Measurements from ENCODE around the gene OR6V1.

Gene OR6V1, protein sequence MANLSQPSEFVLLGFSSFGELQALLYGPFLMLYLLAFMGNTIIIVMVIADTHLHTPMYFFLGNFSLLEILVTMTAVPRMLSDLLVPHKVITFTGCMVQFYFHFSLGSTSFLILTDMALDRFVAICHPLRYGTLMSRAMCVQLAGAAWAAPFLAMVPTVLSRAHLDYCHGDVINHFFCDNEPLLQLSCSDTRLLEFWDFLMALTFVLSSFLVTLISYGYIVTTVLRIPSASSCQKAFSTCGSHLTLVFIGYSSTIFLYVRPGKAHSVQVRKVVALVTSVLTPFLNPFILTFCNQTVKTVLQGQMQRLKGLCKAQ

DNA sequence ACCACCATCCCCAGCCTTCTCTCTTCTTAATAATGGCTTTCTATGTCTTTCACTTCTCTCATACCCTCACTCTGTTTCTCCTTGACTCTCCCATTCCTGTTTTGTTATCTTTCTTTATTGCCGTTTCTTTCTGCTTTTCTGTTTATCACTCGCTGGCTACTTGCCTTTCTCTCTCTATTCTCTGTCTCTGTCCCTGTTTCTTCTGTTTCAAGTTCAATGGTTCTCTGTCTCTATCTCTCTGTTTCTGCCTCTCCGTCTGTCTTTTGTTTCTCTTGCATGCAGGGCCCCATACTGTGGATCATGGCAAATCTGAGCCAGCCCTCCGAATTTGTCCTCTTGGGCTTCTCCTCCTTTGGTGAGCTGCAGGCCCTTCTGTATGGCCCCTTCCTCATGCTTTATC, at the start of gene OR6V1:
Gene OR6V1 (plus strand): TSS at position 301 of the 400 bp plus-strand sequence. CDS start 0 bp downstream, at position 301.
- DNase-seq, result no peak

DNA sequence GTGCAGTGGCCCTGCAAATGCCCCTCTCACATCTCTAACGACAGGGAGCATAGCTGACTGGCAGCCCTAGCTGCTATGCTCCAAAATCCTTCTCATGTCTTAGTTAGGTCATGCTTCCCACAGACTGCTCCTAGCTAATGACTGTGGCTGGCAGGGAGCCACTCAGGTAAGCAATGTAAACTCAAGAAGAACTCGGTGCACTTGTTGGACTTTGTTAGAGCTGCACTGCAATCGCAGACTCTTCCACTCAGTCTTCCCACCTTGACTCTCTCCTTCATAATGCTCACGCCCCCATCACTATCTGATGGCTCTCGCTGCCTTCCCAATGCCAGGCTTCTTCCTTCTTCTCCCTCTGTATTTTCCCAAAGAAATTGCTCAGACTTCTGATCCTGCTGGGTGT, 49.2 kb upstream of the OR6V1 start:
- no peak for DNase-seq

DNA sequence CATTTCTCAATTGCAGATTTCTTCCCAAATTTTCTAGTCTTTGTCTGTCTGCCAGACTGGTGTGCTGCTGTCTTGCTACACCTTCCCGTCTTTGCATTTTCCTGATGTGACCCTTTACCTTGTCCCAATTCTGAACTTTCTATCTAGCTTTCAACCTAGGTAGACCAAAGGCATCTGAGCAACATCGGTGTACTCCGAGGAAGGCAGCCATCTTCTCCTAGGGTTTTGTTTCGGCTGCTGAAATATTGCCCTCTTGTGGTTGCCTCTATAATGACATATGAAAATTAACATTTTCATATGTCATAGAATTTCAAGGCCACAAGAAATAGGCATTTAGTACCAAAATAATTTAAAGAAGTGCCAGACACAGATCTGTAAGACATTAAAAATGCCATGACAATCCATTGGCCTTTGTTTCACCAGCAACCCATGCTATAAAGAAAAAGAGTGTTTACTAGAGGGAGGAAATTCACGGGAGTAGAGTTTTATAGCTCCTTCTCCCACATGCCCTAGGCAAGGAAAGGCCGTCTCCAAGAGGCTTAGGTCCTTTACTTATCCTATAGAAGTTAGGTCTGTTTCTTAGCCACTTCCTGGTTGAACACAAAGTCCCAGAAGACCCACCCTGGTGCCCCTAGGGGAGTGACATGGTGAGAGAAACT, 48.6 kb upstream of the OR6V1 start:
- DNase-seq, result peak; percentile 25

DNA sequence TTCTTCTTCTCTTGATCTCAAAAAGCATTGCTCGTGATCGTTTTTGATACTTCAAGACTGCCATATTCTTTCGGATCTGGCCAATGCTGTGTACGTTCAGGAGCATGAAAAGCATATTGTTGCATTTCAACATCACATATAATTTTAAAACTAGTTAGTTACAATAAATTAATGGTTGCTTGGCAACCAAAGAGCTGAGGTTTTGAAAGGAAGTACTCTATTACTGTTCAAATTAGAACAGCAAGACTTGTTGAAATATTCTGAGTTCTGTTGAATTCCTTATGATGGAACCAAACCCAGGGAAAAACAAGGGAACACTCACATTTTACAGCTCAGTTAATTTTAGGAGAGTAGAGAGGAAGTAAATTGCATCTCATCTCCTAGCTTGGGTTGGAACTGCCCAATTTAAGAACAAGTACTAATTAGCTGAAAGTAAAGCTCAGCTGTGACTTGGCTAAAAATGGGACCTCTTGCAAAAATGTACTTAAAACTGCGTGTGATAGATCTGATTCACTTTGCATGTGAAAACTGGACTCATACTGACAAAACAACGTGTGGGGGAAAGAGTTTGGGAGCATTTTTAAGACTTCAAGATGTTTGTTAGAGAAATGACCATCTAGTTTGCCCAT, 46.4 kb upstream of the OR6V1 start:
- DNase-seq, result no peak

DNA sequence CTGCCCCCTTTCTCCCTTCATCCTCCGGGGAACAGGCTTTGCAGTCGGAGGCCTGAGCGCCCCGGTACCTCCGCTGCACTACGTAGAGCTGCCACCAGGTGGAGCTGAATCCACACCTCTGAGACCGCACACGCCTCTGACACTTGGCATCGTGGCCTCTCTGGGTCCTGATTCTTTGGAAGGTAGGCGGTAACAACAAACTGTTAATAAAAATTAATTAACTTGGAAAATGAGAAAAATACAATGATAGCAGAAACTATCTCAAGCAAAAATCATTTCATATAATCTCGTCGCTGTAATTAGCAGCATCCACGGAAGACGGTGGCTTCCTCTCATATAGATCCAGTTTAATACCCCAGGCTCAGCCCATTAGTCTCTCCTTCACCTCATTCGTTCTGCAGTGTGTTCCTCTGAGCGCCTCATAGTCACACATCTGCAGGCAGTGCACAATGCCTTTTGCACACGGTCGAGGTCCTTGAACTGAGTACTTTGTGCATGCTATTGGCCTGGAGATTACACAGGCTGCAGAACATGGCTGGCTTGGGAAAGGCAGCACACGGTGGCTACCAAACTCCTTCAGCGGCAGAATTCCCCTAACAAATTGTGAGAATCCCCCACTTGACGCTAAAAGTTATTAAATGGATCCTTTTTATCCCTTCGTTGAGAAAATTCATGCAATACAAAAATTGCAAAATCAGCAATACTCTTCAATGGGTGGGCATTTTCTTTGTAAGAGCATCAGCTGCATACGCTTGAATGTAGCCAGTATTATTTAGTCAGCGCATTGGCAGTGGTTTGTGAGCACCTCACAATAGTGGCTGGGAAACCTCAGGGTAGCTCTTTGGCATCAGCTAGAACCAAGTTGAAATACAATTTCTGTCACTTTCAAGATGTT, 43.9 kb upstream of the OR6V1 start:
- DNase-seq, result peak; percentile 50

DNA sequence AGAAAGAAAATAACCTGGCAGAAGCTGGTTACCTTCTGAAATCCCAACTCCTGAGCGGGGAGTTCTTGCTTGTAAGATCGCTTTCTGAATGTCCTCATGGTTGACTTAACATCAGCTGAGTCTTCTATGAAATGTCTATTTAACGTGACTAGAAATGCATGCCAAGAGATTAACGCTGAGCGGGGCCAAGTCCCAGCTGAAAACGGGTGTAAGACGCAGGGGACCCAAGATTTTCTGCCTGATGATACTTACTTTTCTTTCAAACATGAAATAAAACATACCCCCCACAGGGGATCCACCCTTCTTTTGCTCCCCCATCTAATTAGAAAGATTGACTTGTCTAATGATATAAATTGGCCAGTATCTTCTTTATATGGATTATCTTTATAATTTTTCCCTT, 40.1 kb upstream of the OR6V1 start:
- no peak for DNase-seq

DNA sequence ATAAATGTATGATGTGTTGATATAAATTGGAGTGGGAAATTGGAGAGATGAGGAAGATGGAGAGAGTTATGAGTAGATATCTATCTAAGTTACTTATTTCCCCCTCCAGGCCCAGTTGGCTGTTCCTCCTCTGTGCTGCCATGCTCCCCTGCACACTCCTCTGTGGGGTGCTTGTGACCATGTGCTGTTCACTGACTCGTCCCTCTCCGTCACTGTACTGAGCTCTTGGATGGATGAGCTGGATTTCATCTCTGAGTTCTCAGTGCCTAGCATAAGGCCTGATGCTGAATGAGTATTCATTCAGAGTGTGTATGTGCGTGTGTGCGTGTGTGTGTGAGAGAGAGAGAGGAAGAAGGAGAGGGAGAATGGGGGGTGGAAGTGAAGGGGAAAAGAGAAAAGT, 39.7 kb upstream of the OR6V1 start:
- no peak for DNase-seq

DNA sequence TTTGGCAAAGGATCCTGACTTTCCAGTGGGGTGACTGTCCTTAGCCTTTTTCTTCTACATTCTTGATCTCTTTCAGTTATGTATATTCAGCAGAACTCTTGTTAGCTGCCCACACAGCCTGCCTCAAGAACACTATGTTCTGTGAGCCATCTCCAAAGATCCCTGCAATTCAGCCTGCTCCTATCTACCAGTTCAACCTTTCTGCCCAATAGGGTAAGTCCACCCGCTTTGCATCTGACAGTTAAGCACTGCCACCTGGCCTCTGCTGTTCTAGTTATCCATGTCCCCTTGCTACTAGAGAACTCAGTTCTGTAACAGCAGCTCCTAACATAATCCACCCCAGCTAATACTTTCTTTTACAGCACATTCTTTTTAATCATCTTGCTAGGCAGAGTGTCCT, 38.7 kb upstream of the OR6V1 start:
- no peak for DNase-seq

DNA sequence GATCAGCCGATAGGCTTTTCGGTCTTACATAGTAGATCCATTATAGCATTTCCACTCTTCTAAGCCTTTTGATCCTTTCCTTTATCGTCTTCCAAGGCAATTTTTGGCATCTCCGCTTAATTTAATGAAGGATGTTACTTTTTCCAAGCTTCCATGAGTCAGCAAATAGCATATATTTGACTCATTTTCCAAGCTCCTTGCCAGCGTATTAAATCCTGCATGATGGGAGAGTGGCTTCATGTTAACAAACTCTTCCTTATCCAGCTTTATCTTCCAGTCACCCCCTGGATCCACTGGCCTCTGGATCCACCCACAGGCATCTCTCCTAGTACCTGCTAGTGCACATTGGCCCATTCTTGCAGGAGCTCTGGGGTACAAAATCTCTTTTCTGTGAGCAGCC, 38.2 kb upstream of the OR6V1 start:
- peak; percentile 77 for DNase-seq

DNA sequence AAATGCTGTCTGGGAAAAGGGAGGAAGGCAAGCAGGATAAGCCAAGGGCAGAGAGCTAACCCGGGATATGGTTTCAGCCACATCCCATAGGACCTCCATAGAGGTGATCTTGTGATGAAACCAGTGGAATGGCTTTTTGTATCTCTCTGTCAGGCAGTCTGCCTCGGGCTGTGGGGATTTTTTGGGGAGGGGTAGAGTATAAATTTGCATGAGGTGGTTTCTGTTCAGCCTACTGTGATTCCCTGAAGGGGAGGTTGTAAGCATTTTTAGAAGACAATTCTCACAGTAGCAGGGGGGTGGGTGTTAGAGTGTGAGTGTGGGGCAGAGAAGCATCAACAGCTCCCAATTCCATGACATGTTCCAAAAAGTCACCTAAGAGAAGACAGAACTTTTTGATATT, 37.1 kb upstream of the OR6V1 start:
- no peak for DNase-seq

DNA sequence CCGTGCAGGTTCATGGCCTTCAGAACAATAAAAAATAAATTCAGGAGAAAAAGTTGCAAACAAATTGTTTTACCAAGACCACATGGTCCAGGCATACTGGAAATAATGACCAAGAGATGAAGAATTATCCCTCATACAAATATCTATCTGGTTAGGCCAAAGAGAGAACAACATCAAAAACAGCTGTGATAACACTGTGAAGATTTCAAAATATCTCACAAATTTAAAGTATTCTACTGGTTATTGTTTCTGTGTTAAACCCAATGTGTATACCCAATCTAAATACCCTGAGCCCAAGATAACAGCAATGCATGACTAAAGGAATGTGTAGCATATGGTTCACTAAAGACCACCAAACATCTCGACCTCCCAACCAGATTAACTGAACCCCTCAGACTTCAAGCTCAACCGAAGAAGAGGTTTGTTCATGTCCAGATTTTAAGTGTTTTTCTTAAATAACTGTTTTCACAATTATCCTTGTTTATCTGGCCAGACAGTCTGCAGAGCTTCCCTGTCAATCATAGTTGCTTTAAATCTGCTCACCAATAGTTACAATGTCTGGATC, 36.1 kb upstream of the OR6V1 start:
- peak; percentile 48 for DNase-seq

DNA sequence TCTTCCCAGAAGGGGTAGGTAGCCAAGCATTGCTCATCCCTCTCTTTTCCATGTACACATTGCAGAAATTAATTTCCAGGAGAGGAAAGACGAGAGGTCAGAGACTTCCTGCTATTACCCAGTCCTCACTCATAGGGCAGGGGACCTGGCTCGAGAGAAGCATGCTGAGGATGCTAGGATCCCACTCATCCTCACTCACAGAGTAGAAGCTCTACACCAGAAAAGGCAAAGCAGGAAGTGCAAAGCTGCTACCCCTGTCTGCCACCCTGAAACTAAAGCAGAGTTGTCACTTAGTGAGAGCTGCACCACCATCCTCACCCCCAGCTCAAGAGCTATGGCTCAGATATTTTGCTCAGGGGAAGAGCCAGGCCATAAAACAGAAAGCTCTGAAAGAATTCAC, 35.1 kb upstream of the OR6V1 start:
- no peak for DNase-seq

DNA sequence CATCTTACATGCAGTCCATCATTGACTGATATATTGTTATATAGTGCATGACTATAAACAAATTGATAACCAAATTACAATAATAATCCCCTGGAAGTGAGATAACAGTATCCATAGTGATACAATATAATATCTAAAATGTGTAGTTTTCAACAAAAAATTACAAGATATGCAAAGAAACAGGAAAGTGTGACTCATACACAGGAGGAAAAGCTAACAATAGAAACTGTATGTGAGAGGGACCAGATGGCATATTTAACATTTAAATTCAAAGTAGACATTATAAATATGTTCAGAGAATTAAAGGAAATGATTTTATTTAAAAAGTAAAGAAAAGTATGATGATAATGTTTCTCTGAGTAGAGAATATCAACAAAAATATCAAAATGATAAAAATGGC, 33.2 kb upstream of the OR6V1 start:
- DNase-seq, result no peak

DNA sequence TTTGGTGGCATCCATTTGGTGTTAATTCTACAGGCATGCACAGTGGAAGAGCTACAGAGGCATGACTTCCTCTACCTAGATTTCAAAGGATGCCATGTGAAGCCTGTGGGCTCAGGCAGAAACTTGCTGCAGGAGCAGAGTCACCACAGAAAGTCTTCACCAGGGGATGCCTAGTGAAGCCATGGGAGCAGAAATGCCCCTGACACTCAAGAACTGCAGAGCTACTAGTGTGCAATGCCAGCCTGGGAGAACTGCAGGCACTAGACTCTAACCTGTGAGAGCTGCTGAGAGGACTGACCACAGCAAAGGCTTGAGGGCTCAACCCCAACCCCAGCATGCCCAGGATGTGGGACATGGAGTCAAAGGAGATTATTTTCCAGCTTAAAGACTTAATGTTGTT, 29.1 kb upstream of the OR6V1 start:
- no peak for DNase-seq

DNA sequence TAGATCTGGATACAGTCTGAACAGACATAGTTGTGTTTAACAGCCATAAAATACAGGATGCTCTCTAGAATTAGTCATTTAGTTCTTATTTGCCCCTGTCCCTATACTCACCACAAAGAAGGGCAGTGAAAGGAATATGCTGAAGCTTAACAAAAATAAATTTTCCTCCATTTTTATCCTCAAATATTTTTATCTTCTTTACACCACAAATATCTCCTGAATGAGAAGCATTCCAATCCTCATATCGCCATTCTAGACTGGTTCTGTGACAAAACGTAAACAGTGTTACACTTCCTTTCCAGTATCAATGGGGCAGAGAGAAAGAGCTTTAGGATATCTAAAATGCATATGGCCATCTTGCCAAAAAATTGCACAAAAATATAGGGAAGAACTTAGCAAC, 26.8 kb upstream of the OR6V1 start:
- DNase-seq, result no peak

DNA sequence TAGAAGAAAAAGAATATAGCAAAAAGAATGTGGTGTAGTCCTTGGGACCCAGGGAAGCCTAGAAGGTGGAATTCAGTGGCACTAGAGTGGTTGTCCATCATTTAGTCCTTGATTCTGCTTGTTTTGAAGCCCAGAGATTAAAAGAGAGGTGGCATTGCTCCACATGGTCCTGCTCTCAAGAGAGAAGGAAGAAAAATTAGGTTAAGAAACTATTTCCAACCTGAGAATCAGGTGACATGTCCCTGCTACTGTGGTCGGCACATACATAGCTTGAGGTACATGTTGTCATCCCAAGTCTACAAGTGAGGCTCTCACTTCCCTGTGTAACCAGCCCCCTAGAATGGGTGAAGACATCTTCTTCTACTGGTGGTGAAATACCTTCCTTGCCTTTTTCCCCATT, 25.1 kb upstream of the OR6V1 start, which contains the start of gene OR9A2:
Gene OR9A2 (minus strand): TSS at position 101 of the 400 bp plus-strand sequence. CDS start 0 bp downstream, at position 101.
- no peak for DNase-seq

DNA sequence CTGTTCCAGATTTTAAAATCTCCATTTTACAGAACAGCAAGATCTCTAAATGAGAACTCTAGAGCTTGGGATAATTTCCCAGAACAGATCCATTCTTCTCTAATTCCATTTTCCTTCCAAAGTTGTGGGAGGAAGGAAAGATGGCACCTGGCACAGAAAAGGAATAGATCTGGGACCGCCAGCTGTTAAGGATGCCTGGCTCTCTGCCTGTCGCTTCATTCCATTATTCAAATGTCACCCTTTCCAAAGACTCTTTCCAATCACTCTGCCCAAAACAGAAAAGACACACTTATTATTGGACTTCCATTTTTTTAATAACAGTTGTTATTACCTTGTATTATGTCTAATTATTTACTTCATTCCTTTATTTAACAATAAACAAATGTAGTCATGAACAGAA, 24.5 kb upstream of the OR6V1 start:
- no peak for DNase-seq

DNA sequence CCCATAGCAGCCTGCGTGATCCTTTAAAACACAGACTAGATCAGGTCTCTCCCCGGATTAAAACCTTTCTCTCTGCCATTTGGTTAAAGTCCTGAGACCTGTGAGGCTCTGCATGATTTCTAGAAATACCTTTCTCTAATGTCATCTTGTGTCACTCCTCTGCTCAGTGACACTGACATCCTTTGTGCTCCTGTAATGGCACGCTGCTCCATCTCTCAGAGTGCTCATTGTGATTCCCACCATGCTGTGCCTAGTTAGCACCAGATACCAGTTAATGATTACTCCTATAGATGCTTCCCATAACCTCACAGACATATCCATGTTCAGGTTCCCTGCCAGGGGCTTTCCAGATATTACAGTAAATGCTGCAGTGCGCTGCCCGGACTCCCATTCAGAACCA, 13.5 kb upstream of the OR6V1 start:
- DNase-seq, result no peak

DNA sequence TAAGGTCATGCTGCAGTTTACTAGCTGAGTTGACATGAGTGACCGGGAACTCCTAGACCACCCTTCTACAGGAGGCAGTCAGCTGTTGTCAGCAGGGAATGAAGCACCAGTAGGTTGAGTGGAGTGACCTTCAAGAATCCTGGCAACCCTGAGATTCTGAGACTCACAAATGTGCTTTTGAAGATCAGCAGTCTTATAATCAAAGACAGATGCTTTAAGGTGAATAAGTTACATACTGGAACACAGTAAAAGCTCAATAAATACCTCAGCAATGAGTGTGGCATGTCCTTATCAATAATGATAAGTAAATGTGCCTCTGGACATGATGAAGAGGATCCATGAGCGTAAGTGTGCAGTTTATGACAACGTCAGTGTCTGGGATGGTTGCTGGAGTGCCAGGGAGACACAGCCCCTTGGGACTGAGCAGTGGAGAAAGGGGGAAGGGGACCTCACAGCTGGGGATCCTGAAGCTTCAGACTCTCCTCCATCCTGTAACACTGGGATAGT, 11.9 kb upstream of the OR6V1 start:
- no peak for DNase-seq

DNA sequence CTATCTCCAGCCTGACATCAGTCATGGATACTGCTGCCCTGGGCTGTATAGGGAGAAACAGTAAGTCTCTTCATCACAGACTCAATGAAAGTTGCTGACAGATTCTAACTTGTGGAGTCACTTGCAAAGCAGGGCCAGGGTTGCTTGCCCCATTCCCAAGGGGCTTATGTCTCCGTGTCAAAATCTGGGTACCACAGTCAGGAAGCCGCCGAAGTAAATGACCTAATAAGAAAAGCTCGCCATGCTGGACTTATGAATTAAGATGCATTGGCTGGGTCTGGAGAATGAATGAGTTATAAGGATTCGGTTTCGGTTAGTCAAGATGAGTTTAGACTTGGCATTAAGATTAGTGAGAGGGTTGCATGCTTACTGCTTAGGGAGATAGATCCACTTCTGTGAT, 10.8 kb upstream of the OR6V1 start:
- no peak for DNase-seq

DNA sequence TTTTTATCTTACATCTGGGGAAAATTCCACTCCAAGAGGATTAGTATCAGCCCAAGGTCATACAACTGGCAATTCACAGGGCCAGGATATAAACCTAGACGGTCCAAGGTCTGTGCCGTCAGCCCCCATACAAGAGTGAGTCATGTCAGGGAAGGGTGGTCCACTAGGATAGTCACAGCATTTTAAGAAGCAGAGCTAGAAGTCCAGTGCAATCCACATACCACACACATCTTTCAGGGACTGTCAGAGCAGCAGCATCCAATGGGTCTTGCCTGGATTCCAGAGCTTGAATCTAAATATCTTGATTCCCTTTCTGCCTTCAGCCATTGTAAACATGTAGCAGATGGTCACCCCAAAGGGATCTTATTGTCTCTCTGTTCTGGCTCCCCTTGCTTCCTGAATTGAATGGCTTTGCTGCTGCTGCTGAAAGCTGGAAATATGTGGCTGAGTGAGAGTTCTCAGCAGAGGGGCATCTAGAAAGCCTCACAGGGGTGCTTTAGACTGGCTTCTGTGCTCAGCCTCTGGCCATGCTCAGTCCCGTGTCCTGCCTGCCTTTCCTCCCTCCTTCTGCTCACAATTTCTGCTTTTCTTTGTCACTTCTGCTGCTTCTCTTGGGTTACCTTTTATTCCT, 9.9 kb upstream of the OR6V1 start:
- peak; percentile 14 for DNase-seq

DNA sequence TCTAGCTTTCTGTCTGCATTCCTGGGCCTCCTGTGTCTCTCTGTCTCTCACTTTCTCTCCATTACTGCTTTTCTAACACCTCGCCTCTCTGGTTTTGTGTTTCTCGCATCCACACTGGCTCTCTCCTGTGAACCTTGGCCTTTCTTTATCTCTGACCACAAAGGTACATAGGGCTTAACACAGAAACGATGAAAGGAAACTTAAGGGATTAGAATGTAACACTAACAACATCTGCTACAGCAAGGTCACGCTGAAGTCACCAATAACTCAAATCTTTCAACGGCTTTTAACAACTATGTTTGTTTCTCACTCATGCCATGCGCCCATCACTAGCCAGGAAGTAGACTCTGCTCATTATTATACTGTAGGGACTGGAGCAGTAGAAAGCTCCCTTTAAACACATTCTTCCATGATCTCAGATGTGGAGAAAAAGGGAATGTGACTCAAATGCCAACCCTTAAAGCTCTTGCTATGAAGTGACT, 9.3 kb upstream of the OR6V1 start:
- no peak for DNase-seq
